GM18907 (cell line): ENCODE data around the gene NHERF1.

Experiments
- ATAC-seq: cut with Tn5 transposase; IDR thresholded peaks from one replicate; pipeline ENCODE4 v1.9.1; 2021; ENCODE audit warnings: mild to moderate bottlenecking, moderate library complexity; ENCODE audit not compliant: unreplicated experiment

NHERF1 gene

GRCh38 chr17:74806334-74806733 is 57.9 kb downstream of the NHERF1 start:
- no peak for ATAC-seq

- no peak for ATAC-seq
Measured at GRCh38 chr17:74807441-74807840, 59.0 kb downstream of the NHERF1 start.

- no peak for ATAC-seq
Measured at GRCh38 chr17:74807925-74808324, 59.5 kb downstream of the NHERF1 start.

- ATAC-seq = no peak
Measured at GRCh38 chr17:74808714-74809430, 60.4 kb downstream of the NHERF1 start.

- no peak for ATAC-seq
Measured at GRCh38 chr17:74810699-74811485, 62.5 kb downstream of the NHERF1 start.

GRCh38 chr17:74812109-74813009 is 63.9 kb downstream of the NHERF1 start:
- ATAC-seq = no peak

GRCh38 chr17:74814453-74814852 is 66.0 kb downstream of the NHERF1 start:
- no peak for ATAC-seq

GRCh38 chr17:74815067-74815466 is 66.6 kb downstream of the NHERF1 start:
- no peak for ATAC-seq

GRCh38 chr17:74815550-74816370 is 67.3 kb downstream of the NHERF1 start:
- ATAC-seq = no peak

GRCh38 chr17:74816905-74817620 is 68.6 kb downstream of the NHERF1 start:
- ATAC-seq = no peak

- no peak for ATAC-seq
Measured at GRCh38 chr17:74818291-74818938, 70.0 kb downstream of the NHERF1 start.
